Progenitor cell of endocrine pancreas (in vitro differentiated cells): ENCODE measurements around the gene MSRB2. TPM values are rescaled to one million over a fixed set of nuclear protein-coding genes. Genes with fewer than 3 reads are reported as not detected.

Experiments used
- DNase-seq: peaks from one replicate; pipeline ENCODE4 v3.0.0; 2021; ENCODE audit warnings: low spot score; ENCODE audit not compliant: unreplicated experiment
- H3K27ac Mint-ChIP-seq: 2 replicates; pipeline ENCODE4 v1.8.0; 2021; ENCODE audit warnings: mild to moderate bottlenecking, moderate library complexity, mixed read lengths
- H3K27me3 Mint-ChIP-seq: 2 replicates; pipeline ENCODE4 v1.8.0; 2021; ENCODE audit warnings: mixed read lengths
- H3K36me3 Mint-ChIP-seq: 2 replicates; pipeline ENCODE4 v1.8.0; 2022; ENCODE audit warnings: mixed read lengths; ENCODE audit not compliant: insufficient read depth
- H3K4me1 Mint-ChIP-seq: 2 replicates; pipeline ENCODE4 v1.8.0; 2021; ENCODE audit warnings: low read depth, mixed read lengths
- H3K4me3 Mint-ChIP-seq: 2 replicates; pipeline ENCODE4 v1.8.0; 2021; ENCODE audit warnings: low read depth, mild to moderate bottlenecking, moderate library complexity, mixed read lengths
- H3K9me3 Mint-ChIP-seq: 2 replicates; pipeline ENCODE4 v1.8.0; 2021; ENCODE audit warnings: low read depth, mixed read lengths
- total RNA-seq: library from RNA; stranded (reverse); gene quantifications from 2 replicates; pipeline ENCODE4 v1.2.1, GENCODE V29; 2021
- TF ChIP-seq, protein P1 (sequence below): fragments of 200-600 bp; sonication (generic); IDR thresholded peaks from one replicate; pipeline ENCODE4 v1.5.0; 2021; ENCODE audit warnings: antibody characterized with exemption, mild to moderate bottlenecking; ENCODE audit not compliant: unreplicated experiment

Gene MSRB2
- total RNA-seq, 1 donor from 2014 or later, result 29.1 TPM

DNA sequence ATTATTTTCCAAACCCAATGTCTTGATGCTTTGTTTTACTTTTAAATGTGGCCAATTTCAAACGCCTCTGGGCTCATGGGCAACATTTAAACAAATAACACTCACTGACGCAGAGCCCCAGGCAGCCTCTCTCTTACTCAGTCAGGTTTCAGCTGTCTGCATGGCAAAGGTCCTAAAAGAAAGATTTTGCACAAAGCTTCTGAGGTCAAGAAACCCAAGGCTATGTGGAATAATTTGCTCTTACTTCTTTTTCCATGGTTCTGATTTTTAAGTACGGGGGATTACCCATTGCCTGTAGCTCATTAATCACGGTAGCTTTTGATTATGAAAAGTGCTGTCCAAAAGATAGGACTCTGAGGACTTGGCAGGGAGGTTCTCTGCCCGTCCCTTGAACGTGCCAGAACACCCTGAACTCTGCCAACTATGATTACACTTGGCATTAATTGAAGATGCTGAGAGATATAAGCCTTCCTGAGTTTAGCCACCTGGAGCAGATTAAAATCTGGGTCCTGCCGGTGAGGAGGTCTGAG, 14.1 kb upstream of the MSRB2 start:
- Mint-ChIP-seq H3K4me1 (peaks cover 7% of the 10 kb centered on the region), H3K36me3 (peaks cover 1% of the 10 kb centered on the region)
- DNase-seq, result no peak

DNA sequence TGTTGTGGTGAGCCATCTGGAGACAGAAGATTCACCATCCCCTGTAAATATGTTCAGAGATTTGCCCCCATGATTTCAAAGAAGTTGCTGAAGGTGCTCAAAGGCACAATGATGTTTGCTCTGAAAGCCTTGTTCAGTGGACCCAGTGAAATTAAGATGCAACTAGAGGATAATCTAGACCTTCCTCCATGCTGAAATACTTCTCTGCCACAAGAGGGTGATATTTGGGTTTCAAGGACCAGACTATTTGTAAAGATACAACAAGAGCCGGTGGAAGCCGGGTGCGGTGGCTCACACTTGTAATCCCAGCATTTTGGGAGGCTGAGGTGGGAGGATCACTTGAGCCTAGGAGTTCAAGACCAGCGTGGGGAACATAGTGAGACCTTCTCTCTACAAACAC, 13.5 kb upstream of the MSRB2 start:
- Mint-ChIP-seq H3K9me3 (peaks cover 7% of the 10 kb centered on the region), H3K4me1 (peaks cover 7% of the 10 kb centered on the region), H3K36me3 (peaks cover 1% of the 10 kb centered on the region), H3K4me3 (no peak overlapping the region), H3K27ac (no peak overlapping the region), H3K27me3 (no peaks in the 10 kb centered on the region)
- TF ChIP-seq, protein P1, sequence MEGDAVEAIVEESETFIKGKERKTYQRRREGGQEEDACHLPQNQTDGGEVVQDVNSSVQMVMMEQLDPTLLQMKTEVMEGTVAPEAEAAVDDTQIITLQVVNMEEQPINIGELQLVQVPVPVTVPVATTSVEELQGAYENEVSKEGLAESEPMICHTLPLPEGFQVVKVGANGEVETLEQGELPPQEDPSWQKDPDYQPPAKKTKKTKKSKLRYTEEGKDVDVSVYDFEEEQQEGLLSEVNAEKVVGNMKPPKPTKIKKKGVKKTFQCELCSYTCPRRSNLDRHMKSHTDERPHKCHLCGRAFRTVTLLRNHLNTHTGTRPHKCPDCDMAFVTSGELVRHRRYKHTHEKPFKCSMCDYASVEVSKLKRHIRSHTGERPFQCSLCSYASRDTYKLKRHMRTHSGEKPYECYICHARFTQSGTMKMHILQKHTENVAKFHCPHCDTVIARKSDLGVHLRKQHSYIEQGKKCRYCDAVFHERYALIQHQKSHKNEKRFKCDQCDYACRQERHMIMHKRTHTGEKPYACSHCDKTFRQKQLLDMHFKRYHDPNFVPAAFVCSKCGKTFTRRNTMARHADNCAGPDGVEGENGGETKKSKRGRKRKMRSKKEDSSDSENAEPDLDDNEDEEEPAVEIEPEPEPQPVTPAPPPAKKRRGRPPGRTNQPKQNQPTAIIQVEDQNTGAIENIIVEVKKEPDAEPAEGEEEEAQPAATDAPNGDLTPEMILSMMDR, result peak; percentile 25
- no peak for DNase-seq

More for the DNA sequence above, 14.1 kb upstream of the MSRB2 start:
- peaks cover 5% of the 10 kb centered on the region for H3K9me3 Mint-ChIP-seq
- TF ChIP-seq, protein P1, result no peak
- no peak overlapping the region for H3K4me3 Mint-ChIP-seq
- H3K27me3 Mint-ChIP-seq, result no peaks in the 10 kb centered on the region
- no peak overlapping the region for H3K27ac Mint-ChIP-seq

DNA sequence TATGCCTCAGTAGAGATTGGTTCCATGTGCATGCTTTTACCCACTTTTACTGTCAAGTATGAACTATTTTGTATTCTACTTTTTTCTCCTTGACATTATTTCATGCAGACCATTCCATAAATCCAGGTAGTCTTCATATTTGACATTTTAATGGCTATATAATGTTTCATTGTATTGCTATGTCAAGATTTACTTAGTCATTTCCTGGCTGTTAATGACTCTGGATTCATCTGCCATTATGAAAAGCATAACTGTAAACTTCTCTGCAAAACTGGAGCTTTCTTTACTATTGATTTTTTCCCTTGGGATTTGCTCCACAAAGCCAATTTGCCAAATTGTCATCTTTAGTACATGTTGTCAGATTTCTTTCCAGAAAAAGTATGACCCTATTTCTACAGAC, 6.8 kb upstream of the MSRB2 start:
- H3K4me1 Mint-ChIP-seq, result no peaks in the 10 kb centered on the region
- H3K4me3 Mint-ChIP-seq, result no peak overlapping the region
- peaks cover 5% of the 10 kb centered on the region for H3K36me3 Mint-ChIP-seq
- H3K9me3 Mint-ChIP-seq, result peaks cover 22% of the 10 kb centered on the region
- TF ChIP-seq, protein P1, result no peak
- H3K27me3 Mint-ChIP-seq, result no peaks in the 10 kb centered on the region
- no peak for DNase-seq
- no peak overlapping the region for H3K27ac Mint-ChIP-seq

DNA sequence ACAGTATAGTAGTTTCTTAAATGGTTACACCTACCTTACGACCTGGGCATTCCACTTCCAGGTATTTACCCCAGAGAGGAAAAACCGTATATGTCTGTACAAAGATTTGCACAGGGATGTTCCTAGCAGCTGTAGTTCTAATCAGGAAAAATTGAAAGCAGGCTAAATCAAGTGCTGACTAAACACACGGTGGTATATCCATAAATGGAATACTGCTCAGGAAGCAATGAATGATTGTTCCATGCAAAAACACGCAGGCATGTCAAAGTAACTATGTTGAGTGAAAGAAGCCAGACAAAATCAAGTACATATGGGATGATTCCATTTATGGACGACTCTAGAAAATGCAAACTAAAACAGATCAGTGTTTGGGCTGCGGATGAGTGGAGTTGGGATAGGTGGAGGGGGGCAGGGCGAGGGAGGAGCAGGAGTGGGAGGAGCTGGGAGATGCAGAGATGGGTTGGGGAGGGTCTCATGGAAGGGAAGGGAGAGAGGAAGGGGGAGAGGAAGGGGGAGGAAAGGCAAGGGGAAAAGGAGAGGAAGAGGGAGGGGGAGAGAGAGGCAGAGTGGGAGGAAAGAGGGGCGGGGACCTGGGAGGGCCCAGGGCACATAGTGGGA, 484 bp upstream of the MSRB2 start:
- Mint-ChIP-seq H3K36me3 (peaks cover 10% of the 10 kb centered on the region), H3K27me3 (no peaks in the 10 kb centered on the region), H3K9me3 (peaks cover 23% of the 10 kb centered on the region), H3K4me3 (peak overlapping the region; percentile 95), H3K4me1 (peaks cover 19% of the 10 kb centered on the region), H3K27ac (peak overlapping the region; percentile 37)
- DNase-seq, result no peak
- TF ChIP-seq, protein P1, result no peak

DNA sequence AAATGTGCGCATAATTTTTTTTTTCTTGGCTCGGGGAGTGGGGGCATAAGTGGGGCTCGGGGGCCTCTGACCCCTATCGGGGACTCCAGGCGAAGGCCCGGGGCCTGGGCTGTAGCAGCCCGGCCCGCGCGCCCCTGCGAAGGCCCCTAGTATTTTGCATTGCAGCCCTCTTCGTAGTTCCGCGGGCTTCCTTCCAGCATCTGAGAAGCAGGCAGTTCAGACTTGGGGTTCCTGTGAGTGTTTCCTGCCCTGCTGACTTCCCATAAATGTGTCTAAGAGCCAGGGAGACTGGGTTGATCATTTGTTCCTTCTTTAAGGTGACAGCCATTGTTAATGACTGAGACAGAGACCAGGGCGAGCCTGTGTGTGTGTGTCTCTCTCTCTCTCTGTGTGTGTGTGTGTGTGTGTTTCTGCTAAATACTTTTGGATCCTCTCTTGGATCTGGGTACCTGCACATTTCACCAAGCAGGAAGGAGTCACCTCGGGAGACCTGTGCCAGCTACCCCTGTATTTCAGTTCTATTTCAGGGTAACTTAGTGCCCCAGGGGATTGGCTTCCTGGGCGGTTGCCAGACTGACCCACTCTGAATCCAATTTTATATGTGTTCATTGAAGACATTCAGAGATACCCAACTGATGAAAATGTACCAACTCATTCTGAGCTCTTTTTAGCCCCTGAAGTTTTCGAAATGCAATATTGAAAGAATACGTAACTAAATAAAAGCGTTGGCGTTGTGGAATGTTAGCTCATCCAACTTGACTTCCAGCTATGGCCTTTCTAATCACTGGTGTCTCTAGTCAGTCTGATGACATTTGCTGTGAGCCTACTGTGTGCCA, 805 bp downstream of the MSRB2 start:
- Mint-ChIP-seq H3K4me1 (peaks cover 22% of the 10 kb centered on the region), H3K27me3 (no peaks in the 10 kb centered on the region), H3K36me3 (peaks cover 18% of the 10 kb centered on the region), H3K27ac (peak overlapping the region; percentile 96), H3K9me3 (peaks cover 30% of the 10 kb centered on the region), H3K4me3 (peak overlapping the region; percentile 95)
- TF ChIP-seq, protein P1, result no peak
- DNase-seq, result peak; percentile 20
